Measurements from ENCODE around the gene SHKBP1.

Gene SHKBP1

DNA sequence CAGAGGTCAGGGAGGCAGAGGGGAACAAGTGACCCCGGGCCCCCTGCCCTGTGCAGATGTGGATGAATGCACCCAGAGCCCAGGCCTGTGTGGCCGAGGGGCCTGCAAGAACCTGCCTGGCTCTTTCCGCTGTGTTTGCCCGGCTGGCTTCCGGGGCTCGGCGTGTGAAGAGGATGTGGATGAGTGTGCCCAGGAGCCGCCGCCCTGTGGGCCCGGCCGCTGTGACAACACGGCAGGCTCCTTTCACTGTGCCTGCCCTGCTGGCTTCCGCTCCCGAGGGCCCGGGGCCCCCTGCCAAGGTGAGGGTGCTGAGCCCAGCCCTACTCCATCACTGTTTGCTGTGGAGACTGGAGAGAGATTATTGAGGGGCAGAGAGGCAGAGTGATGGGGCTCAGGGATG, 34.4 kb downstream of the SHKBP1 start:
- ChIA-PET POLR2A (interaction anchor here (3.8 kb wide), 1 partner anchor 11 kb away, joined by 61 read pairs; no protein-coding TSS in a partner anchor), CTCF (interaction anchor here (0.5 to 20.7 kb wide), 3 partner anchors 23 to 1182 kb away, joined by 3 to 470 read pairs (median 4); no protein-coding TSS in a partner anchor)
- H3K9me3 ChIP-seq (ENCODE audit: control insufficient read depth, insufficient read depth, low read depth, low read length): no peaks in the 10 kb centered on the region
- H3K4me1 ChIP-seq (ENCODE audit: control insufficient read depth, insufficient read depth, low read length): peaks cover 25% of the 10 kb centered on the region
- no peak overlapping the region for H3K27ac ChIP-seq (ENCODE audit: extremely low read depth, low read depth, low read length)
- peak; percentile 78 for TF ChIP-seq ZFP69B (tag by site-specific recombination; IDR thresholded peaks at IDR 0.05)
- TF ChIP-seq ZNF202 (tag by site-specific recombination; IDR thresholded peaks at IDR 0.05; ENCODE audit: borderline replicate concordance): no peak
- TF ChIP-seq ZNF692 (tag by site-specific recombination; IDR thresholded peaks at IDR 0.05): peak; percentile 78
- no peak for TF ChIP-seq ELK4 (IDR thresholded peaks at IDR 0.05; ENCODE audit: borderline replicate concordance, low read depth, low read length)
- TF ChIP-seq ZBTB21 (tag by site-specific recombination; IDR thresholded peaks at IDR 0.05): 0 out of 2 replicates have a peak, but pooled peaks have one; percentile 1
- TF ChIP-seq ZIC2 (tag by site-specific recombination; IDR thresholded peaks at IDR 0.05): peak; percentile 75
- no peak for TF ChIP-seq ZNF37A (tag by site-specific recombination; IDR thresholded peaks at IDR 0.05)
- TF ChIP-seq ZNF132 (tag by site-specific recombination; IDR thresholded peaks at IDR 0.05; ENCODE audit: borderline replicate concordance): no peak
- no peak overlapping the region for H3K4me3 ChIP-seq (ENCODE audit: low read depth, low read length)
- peaks cover 0 to 5% of the 10 kb centered on the region in 2 experiments; a peak in 2 of 3 replicates for H3K36me3 ChIP-seq (ENCODE audit: control insufficient read depth in 2 of 2, insufficient read depth in 1 of 2, low read length in 2 of 2)

DNA sequence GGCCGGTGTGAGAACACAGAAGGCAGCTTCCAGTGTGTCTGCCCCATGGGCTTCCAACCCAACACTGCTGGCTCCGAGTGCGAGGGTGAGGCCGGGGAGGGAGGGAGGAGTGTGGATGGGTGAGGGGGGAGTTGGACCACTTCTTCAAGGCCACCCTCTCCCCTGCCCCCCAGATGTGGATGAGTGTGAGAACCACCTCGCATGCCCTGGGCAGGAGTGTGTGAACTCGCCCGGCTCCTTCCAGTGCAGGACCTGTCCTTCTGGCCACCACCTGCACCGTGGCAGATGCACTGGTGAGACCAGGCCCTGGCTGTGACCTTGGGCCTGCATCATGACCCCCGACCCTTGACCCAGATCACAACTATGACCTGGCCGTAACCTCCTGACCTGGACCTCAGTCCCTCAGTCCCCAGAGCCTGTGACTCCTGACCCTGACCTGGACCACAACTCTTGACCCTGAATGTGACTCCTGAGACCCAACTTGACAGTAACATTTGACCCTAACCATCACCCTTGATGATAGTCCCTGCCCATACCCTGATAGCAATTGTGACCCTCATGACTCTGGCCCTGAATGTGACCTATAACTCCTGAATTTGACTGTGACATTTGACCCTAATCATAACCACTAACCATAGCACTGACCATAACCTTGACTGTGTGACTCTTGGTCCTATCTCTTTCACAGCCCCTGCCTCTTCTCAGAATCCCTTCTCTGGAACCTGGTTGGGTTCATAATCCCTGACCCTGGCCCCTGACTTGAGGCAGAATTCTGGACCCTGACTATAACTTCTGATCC, 35.4 kb downstream of the SHKBP1 start:
- TF ChIP-seq KLF1 (tag by site-specific recombination; IDR thresholded peaks at IDR 0.05): peak; percentile 26; the same call in 1 of the 2 replicates
- peak; percentile 9; the same call in 1 of the 2 replicates for TF ChIP-seq ZBTB7A (tag by site-specific recombination; IDR thresholded peaks at IDR 0.05; ENCODE audit: low read depth)
- TF ChIP-seq BCL11A (tag by site-specific recombination; IDR thresholded peaks at IDR 0.05; ENCODE audit: low read depth): peak; percentile 100
- TF ChIP-seq ZNF155 (tag by site-specific recombination; IDR thresholded peaks at IDR 0.05): no peak
- TF ChIP-seq, protein P1, sequence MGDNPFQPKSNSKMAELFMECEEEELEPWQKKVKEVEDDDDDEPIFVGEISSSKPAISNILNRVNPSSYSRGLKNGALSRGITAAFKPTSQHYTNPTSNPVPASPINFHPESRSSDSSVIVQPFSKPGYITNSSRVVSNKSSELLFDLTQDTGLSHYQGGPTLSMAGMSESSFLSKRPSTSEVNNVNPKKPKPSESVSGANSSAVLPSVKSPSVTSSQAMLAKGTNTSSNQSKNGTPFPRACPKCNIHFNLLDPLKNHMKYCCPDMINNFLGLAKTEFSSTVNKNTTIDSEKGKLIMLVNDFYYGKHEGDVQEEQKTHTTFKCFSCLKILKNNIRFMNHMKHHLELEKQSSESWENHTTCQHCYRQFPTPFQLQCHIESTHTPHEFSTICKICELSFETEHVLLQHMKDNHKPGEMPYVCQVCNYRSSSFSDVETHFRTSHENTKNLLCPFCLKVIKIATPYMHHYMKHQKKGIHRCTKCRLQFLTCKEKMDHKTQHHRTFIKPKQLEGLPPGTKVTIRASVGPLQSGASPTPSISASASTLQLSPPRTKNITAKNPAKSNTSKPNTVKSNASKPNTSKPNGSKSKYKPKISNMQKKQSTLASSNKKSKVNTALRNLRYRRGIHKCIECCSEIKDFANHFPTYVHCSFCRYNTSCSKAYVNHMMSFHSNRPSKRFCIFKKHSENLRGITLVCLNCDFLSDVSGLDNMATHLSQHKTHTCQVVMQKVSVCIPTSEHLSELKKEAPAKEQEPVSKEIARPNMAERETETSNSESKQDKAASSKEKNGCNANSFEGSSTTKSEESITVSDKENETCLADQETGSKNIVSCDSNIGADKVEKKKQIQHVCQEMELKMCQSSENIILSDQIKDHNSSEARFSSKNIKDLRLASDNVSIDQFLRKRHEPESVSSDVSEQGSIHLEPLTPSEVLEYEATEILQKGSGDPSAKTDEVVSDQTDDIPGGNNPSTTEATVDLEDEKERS (tag by site-specific recombination; IDR thresholded peaks at IDR 0.05): no peak
- 0 out of 2 replicates have a peak, but pooled peaks have one; percentile 19 for TF ChIP-seq ZNF302 (tag by site-specific recombination; IDR thresholded peaks at IDR 0.05; ENCODE audit: low read depth)
- no peak for TF ChIP-seq EGR2 (tag by site-specific recombination; IDR thresholded peaks at IDR 0.05; ENCODE audit: low read depth)
- no peak for TF ChIP-seq AEBP2 (tag by site-specific recombination; IDR thresholded peaks at IDR 0.05; ENCODE audit: borderline replicate concordance)
- TF ChIP-seq, protein P2, sequence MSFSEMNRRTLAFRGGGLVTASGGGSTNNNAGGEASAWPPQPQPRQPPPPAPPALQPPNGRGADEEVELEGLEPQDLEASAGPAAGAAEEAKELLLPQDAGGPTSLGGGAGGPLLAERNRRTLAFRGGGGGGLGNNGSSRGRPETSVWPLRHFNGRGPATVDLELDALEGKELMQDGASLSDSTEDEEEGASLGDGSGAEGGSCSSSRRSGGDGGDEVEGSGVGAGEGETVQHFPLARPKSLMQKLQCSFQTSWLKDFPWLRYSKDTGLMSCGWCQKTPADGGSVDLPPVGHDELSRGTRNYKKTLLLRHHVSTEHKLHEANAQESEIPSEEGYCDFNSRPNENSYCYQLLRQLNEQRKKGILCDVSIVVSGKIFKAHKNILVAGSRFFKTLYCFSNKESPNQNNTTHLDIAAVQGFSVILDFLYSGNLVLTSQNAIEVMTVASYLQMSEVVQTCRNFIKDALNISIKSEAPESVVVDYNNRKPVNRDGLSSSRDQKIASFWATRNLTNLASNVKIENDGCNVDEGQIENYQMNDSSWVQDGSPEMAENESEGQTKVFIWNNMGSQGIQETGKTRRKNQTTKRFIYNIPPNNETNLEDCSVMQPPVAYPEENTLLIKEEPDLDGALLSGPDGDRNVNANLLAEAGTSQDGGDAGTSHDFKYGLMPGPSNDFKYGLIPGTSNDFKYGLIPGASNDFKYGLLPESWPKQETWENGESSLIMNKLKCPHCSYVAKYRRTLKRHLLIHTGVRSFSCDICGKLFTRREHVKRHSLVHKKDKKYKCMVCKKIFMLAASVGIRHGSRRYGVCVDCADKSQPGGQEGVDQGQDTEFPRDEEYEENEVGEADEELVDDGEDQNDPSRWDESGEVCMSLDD (tag by site-specific recombination; IDR thresholded peaks at IDR 0.05): 0 out of 2 replicates have a peak, but pooled peaks have one; percentile 16
- TF ChIP-seq KLF7 (tag by site-specific recombination; IDR thresholded peaks at IDR 0.05; ENCODE audit: borderline replicate concordance): 0 out of 2 replicates have a peak, but pooled peaks have one; percentile 9
- TF ChIP-seq BCL11B (tag by site-specific recombination; IDR thresholded peaks at IDR 0.05; ENCODE audit: low read depth): peak; percentile 100
- TF ChIP-seq ZNF341 (tag by site-specific recombination; IDR thresholded peaks at IDR 0.05; ENCODE audit: low read depth): no peak
- Histone ChIP-seq H3K4me3 (ENCODE audit: low read depth, low read length) (no peak overlapping the region), H3K27ac (ENCODE audit: extremely low read depth, low read depth, low read length) (no peak overlapping the region), H3K9me3 (ENCODE audit: control insufficient read depth, insufficient read depth, low read depth, low read length) (no peaks in the 10 kb centered on the region), H3K4me1 (ENCODE audit: control insufficient read depth, insufficient read depth, low read length) (peaks cover 22% of the 10 kb centered on the region), H3K36me3 (ENCODE audit: control insufficient read depth in 2 of 2, insufficient read depth in 1 of 2, low read length in 2 of 2) (peaks cover 0 to 5% of the 10 kb centered on the region in 2 experiments; a peak in 2 of 3 replicates)
- ChIA-PET POLR2A (no interaction called here), CTCF (interaction anchor here (0.7 to 20.7 kb wide), 2 partner anchors 22 to 255 kb away, joined by 3 to 470 read pairs; no protein-coding TSS in a partner anchor)
